ENCODE results near the gene FDPS.
"Not testable (repeated sequence)": the region's sequence is repeated elsewhere in the genome, so short reads cannot be mapped to it uniquely, and the experiment has no call there.

FDPS gene

GRCh38 chr1:155285631-155286044 lies 23.0 kb upstream of the FDPS start:
- no peak for DNase-seq (ENCODE audit: low read depth)

- no peak for DNase-seq (ENCODE audit: low read depth)
These were observed 22.1 kb upstream of the FDPS start for GRCh38 chr1:155286544-155286943.

- no peak for DNase-seq (ENCODE audit: low read depth)
These were observed 20.6 kb upstream of the FDPS start for GRCh38 chr1:155287987-155288543.

- not testable (repeated sequence) for DNase-seq (ENCODE audit: low read depth)
These were observed 17.7 kb upstream of the FDPS start for GRCh38 chr1:155291006-155291405.

- no peak for DNase-seq (ENCODE audit: low read depth)
These were observed 15.4 kb upstream of the FDPS start for GRCh38 chr1:155293086-155293749.

- DNase-seq (ENCODE audit: low read depth): no peak
These were observed 14.0 kb upstream of the FDPS start for GRCh38 chr1:155294520-155295182.

GRCh38 chr1:155295183-155295941 lies 13.3 kb upstream of the FDPS start:
- DNase-seq (ENCODE audit: low read depth): no peak

- no peak for DNase-seq (ENCODE audit: low read depth)
These were observed 12.8 kb upstream of the FDPS start for GRCh38 chr1:155295942-155296267.

GRCh38 chr1:155296661-155297060 lies 12.0 kb upstream of the FDPS start:
- no peak for DNase-seq (ENCODE audit: low read depth)

GRCh38 chr1:155297384-155297783 lies 11.3 kb upstream of the FDPS start:
- DNase-seq (ENCODE audit: low read depth): no peak

GRCh38 chr1:155300024-155300423 lies 8.6 kb upstream of the FDPS start:
- no peak for DNase-seq (ENCODE audit: low read depth)

GRCh38 chr1:155300553-155301329 lies 7.9 kb upstream of the FDPS start:
- DNase-seq (ENCODE audit: low read depth): no peak

GRCh38 chr1:155301342-155301841 lies 7.3 kb upstream of the FDPS start, which contains the start of gene PKLR:
TSS of gene PKLR (minus strand) at chr1:155301438. CDS start at chr1:155301395, 43 bp downstream.
- DNase-seq (ENCODE audit: low read depth): no peak

GRCh38 chr1:155304558-155305063 lies 4.1 kb upstream of the FDPS start:
- DNase-seq (ENCODE audit: low read depth): no peak

GRCh38 chr1:155305881-155306391 lies 2.7 kb upstream of the FDPS start:
- no peak for DNase-seq (ENCODE audit: low read depth)

- no peak for DNase-seq (ENCODE audit: low read depth)
These were observed 1.4 kb upstream of the FDPS start for GRCh38 chr1:155307247-155307740.

- DNase-seq (ENCODE audit: low read depth): no peak
These were observed 856 bp downstream of the FDPS start for GRCh38 chr1:155309423-155310021.

- DNase-seq (ENCODE audit: low read depth): no peak
These were observed 4.6 kb downstream of the FDPS start for GRCh38 chr1:155313261-155313660.

- DNase-seq (ENCODE audit: low read depth): no peak
These were observed 8.3 kb downstream of the FDPS start for GRCh38 chr1:155316922-155317321.

GRCh38 chr1:155318082-155318481 lies 9.4 kb downstream of the FDPS start:
- DNase-seq (ENCODE audit: low read depth): no peak

- DNase-seq (ENCODE audit: low read depth): no peak
These were observed 10.9 kb downstream of the FDPS start for GRCh38 chr1:155319536-155319935.
